Measurements from ENCODE around the gene TNFRSF12A. TPM values are rescaled to one million over a fixed set of nuclear protein-coding genes. Genes with fewer than 3 reads are reported as not detected.

The TNFRSF12A gene
- total and polyA plus RNA-seq, 2 of the 13 experiments (the other 11 are each of a cell fraction or from before 2014, with no cell fraction given): 61.9 to 66.0 TPM

DNA sequence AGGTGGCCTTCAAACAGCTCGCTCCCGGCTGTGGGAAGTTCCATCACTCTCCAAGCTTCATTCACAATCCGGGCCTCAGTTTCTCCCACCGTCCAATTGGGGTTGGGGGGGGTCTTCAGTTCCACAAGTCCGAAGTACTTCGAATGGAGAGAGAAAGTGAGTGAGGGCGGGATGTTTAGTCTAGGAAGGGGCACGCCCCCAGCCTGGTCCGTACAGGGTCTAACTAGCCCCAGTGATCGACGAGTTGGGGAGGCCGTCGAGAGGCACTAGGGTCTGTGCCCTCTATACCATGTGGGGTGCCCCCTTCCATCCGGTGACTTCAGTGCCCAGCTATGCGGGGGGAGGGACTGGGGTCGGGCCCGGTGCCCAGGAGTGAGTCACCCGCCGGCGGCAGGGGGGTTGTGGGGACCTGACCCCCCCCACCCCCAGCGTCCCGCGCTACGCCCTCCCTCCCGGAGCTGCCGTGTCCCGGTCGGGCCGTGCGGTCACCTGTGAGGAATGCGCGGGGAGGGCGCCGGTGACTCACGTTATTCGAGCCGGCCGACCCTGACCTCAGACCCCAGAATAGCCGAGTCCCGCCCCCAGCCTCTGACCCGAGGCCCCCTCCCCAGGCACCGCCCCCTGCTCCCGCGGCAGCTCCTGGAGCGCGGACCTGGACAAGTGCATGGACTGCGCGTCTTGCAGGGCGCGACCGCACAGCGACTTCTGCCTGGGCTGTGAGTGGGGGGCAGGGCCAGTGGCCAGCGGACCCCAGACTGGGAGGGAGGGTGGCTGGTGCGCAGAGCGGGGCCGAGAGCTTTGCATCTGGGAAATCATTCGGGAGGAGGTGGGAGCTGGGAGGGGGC is 658 bp downstream of the TNFRSF12A start (continued):
- TF ChIP-seq, protein P1, sequence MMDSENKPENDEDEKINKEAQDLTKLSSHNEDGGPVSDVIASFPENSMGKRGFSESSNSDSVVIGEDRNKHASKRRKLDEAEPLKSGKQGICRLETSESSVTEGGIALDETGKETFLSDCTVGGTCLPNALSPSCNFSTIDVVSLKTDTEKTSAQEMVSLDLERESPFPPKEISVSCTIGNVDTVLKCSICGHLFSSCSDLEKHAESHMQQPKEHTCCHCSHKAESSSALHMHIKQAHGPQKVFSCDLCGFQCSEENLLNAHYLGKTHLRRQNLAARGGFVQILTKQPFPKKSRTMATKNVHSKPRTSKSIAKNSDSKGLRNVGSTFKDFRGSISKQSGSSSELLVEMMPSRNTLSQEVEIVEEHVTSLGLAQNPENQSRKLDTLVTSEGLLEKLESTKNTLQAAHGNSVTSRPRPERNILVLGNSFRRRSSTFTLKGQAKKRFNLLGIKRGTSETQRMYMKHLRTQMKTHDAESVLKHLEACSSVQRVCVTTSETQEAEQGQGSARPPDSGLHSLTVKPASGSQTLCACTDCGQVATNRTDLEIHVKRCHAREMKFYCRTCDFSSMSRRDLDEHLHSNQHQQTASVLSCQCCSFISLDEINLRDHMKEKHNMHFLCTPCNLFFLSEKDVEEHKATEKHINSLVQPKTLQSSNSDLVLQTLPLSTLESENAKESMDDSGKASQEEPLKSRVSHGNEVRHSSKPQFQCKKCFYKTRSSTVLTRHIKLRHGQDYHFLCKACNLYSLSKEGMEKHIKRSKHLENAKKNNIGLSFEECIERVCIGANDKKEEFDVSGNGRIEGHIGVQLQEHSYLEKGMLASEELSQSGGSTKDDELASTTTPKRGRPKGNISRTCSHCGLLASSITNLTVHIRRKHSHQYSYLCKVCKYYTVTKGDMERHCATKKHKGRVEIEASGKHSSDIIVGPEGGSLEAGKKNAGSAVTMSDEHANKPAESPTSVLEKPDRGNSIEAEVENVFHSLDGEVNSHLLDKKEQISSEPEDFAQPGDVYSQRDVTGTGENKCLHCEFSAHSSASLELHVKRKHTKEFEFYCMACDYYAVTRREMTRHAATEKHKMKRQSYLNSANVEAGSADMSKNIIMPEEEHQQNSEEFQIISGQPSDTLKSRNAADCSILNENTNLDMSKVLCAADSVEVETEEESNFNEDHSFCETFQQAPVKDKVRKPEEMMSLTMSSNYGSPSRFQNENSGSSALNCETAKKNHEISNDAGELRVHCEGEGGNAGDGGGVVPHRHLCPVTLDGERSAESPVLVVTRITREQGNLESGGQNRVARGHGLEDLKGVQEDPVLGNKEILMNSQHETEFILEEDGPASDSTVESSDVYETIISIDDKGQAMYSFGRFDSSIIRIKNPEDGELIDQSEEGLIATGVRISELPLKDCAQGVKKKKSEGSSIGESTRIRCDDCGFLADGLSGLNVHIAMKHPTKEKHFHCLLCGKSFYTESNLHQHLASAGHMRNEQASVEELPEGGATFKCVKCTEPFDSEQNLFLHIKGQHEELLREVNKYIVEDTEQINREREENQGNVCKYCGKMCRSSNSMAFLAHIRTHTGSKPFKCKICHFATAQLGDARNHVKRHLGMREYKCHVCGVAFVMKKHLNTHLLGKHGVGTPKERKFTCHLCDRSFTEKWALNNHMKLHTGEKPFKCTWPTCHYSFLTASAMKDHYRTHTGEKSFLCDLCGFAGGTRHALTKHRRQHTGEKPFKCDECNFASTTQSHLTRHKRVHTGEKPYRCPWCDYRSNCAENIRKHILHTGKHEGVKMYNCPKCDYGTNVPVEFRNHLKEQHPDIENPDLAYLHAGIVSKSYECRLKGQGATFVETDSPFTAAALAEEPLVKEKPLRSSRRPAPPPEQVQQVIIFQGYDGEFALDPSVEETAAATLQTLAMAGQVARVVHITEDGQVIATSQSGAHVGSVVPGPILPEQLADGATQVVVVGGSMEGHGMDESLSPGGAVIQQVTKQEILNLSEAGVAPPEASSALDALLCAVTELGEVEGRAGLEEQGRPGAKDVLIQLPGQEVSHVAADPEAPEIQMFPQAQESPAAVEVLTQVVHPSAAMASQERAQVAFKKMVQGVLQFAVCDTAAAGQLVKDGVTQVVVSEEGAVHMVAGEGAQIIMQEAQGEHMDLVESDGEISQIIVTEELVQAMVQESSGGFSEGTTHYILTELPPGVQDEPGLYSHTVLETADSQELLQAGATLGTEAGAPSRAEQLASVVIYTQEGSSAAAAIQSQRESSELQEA (CRISPR knock-in tag; IDR thresholded peaks at IDR 0.05; ENCODE audit: not compliant biosample characterization): no peak
- TF ChIP-seq ZNF589 (CRISPR knock-in tag; conservative IDR thresholded peaks at IDR 0.05) (0 out of 2 replicates have a peak, but pooled peaks have one; percentile 49), FOXA1 (IDR thresholded peaks at IDR 0.05) (no peak), FOXA1 (CRISPR knock-in tag; IDR thresholded peaks at IDR 0.05) (no peak), ZSCAN20 (CRISPR knock-in tag; IDR thresholded peaks at IDR 0.05; ENCODE audit: borderline replicate concordance) (no peak), ZNF451 (CRISPR knock-in tag; IDR thresholded peaks at IDR 0.05) (no peak), ZNF772 (CRISPR knock-in tag; IDR thresholded peaks at IDR 0.05) (peak; percentile 65), CENPX (CRISPR knock-in tag; IDR thresholded peaks at IDR 0.05) (no peak), SPEN (CRISPR knock-in tag; IDR thresholded peaks at IDR 0.05; ENCODE audit: low read depth) (0 out of 2 replicates have a peak, but pooled peaks have one; percentile 22), POGZ (CRISPR knock-in tag; IDR thresholded peaks at IDR 0.05) (peak; percentile 59; the same call in 1 of the 2 replicates), NR2C2 (CRISPR knock-in tag; IDR thresholded peaks at IDR 0.05; ENCODE audit: borderline replicate concordance) (peak; percentile 79), BORCS8-MEF2B (CRISPR knock-in tag; IDR thresholded peaks at IDR 0.05) (peak; percentile 49; the same call in 1 of the 2 replicates), ZNF549 (CRISPR knock-in tag; IDR thresholded peaks at IDR 0.05) (no peak)
- TF ChIP-seq, protein P2, sequence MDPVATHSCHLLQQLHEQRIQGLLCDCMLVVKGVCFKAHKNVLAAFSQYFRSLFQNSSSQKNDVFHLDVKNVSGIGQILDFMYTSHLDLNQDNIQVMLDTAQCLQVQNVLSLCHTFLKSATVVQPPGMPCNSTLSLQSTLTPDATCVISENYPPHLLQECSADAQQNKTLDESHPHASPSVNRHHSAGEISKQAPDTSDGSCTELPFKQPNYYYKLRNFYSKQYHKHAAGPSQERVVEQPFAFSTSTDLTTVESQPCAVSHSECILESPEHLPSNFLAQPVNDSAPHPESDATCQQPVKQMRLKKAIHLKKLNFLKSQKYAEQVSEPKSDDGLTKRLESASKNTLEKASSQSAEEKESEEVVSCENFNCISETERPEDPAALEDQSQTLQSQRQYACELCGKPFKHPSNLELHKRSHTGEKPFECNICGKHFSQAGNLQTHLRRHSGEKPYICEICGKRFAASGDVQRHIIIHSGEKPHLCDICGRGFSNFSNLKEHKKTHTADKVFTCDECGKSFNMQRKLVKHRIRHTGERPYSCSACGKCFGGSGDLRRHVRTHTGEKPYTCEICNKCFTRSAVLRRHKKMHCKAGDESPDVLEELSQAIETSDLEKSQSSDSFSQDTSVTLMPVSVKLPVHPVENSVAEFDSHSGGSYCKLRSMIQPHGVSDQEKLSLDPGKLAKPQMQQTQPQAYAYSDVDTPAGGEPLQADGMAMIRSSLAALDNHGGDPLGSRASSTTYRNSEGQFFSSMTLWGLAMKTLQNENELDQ (CRISPR knock-in tag; IDR thresholded peaks at IDR 0.05; ENCODE audit: borderline replicate concordance): no peak
- TF ChIP-seq, protein P3, sequence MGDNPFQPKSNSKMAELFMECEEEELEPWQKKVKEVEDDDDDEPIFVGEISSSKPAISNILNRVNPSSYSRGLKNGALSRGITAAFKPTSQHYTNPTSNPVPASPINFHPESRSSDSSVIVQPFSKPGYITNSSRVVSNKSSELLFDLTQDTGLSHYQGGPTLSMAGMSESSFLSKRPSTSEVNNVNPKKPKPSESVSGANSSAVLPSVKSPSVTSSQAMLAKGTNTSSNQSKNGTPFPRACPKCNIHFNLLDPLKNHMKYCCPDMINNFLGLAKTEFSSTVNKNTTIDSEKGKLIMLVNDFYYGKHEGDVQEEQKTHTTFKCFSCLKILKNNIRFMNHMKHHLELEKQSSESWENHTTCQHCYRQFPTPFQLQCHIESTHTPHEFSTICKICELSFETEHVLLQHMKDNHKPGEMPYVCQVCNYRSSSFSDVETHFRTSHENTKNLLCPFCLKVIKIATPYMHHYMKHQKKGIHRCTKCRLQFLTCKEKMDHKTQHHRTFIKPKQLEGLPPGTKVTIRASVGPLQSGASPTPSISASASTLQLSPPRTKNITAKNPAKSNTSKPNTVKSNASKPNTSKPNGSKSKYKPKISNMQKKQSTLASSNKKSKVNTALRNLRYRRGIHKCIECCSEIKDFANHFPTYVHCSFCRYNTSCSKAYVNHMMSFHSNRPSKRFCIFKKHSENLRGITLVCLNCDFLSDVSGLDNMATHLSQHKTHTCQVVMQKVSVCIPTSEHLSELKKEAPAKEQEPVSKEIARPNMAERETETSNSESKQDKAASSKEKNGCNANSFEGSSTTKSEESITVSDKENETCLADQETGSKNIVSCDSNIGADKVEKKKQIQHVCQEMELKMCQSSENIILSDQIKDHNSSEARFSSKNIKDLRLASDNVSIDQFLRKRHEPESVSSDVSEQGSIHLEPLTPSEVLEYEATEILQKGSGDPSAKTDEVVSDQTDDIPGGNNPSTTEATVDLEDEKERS (CRISPR knock-in tag; IDR thresholded peaks at IDR 0.05): 0 out of 2 replicates have a peak, but pooled peaks have one; percentile 34

Measured in HepG2 (cell line).